Pulmonary artery endothelial cell (primary cell): ENCODE results near the gene PALM2AKAP2. TPM values are rescaled to one million over a fixed set of nuclear protein-coding genes. Genes with fewer than 3 reads are reported as not detected.

Experiments
- DNase-seq: peaks from one replicate; pipeline ENCODE4 v3.0.0-alpha.2; 2011; ENCODE audit warnings: low read depth, low spot score
- total RNA-seq: library from RNA; depleted of rRNA; stranded (reverse); fragments of >200 nt; gene quantifications from 2 replicates; pipeline ENCODE4 v1.2.3, GENCODE V29; 2014

Gene PALM2AKAP2
- under 0.01 and 0.46 TPM in 2 replicates for total RNA-seq

DNA sequence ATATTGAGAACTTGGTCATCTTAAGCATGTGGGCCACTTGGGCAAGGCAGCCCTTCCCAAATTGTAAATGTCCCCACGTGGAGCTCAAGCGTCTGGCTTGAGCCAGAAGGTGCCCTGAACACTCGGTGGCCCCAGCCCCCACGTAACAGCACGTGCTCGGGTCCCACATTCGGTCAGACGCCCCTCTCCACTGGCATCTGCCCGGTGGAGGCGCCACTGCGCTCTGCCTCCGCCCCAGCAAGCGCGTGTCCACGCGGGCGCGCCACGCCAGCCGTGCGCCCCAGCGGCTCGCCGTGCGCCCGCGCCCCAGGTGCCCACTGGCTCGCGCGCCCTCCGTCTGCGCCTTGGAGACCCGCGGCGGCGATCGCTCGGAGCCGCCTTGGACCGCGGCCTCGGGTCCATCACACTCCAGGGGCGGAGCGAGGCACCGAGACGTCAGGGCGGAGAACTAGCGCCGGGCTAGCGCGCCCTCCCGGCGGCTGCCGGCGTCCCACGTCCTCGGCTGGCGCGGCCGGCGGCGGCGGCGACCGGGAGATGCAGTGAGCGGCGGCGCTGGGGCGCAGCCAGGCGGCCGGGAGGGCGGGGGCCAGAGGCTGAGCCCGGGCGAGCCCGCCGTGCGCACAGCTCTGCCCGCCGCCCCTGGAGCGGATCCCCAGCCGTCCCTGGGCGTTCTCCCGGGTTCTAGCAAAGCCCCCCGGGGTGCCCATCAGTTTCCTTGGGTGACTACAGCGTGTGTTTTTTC, at the start of gene PALM2AKAP2:
TSS of gene PALM2AKAP2 (plus strand) at position 488 of the 742 bp plus-strand sequence. CDS start 291 bp downstream, outside the sequence.
- no peak for DNase-seq

- no peak for DNase-seq
Observed at GRCh38 chr9:109730228-109730627, 49.8 kb upstream of the PALM2AKAP2 start.

DNA sequence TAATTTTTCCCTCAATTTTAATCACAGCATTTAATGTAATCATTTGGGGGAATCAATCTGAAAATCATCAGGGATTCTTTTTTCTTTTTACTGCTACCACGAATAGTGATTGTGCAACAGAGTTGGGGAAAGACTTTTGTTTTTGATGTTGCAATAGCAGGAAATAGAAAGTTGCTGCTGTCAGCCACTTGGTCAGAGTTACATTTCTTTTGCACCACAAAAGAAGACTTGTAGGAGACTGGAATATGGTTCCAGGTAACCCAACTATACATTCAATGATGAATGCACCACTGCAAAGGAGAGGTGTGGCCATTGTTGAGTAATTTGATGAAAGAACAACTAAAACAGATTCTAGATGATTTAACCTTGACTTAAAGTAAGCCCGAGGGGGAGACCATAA, 46.3 kb upstream of the PALM2AKAP2 start:
- DNase-seq, result no peak

DNA sequence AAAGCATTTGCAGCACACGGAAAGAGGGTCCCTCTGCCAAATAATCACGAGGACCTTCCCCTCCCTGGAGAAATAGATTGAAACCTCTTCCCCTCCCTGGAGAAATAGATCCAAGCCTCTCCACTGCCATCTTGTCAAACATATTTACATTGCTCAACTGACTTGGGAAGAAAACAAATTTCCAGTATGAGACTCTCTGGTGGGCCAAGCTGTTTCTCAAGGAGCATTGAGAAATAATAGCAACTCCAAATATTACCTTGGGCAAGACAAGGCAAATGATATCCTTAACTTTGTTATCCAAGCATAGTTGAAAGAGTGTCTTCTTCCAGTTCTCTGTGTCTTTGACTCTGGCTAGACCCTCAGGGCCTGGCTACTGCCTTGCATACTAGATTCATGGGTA, 45.2 kb upstream of the PALM2AKAP2 start:
- no peak for DNase-seq

DNA sequence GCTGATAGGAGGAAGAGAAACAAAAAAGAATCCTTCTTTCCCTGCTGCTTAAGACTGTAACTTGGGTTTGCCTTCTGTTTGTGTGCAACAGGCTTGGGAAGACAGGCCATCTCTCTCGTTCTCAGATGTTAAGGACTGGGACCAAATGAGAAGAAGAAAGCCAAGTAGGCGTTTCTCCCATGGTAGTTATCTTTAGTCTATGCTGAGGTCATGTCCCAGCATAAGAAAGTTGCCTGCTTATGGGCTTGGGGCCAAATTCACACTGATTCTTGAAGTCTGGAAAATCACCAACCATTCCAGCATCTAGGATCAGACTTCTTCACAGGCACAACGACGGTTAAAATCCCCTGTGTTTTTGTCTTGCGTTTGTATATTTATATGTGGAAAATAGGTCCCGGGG, 44.2 kb upstream of the PALM2AKAP2 start:
- DNase-seq, result no peak

DNA sequence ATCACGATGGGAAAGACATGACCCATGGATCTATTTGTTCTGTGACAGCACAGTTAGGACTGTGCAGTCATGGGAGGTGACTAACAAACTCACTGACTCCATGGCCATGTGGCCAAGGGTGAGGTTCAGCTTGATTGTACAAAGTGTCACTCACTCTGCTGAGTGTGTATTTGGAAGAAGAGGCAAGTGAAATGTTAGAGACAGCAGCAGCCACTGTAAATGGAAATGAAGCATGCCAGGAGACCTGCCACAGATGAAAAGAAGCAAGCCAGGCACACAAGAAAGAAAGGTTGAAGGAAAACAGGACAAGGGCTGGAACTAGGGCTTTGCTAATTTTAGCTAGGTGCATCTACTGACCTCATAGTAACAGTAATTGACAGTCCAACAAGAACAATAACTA, 42.7 kb upstream of the PALM2AKAP2 start:
- DNase-seq, result no peak

DNA sequence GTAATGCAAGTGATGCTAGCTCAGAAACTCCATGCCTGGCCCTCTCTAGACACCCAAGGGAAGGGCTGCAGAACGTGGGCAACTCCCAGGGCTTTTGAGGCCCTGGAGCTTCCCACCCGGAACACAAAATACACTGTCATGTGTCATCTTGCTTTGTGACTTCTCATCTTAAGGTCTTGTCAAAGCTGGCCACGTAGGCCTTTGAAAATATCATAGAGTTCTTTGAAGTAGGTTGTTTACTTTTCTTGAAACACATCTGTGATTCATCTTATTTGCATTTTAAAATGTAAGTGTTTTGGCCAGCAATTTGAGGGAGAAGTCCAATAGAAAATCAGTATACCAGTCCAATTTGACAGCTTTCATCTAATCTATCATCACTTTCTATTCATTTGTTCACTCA, 40.2 kb upstream of the PALM2AKAP2 start:
- DNase-seq, result no peak

DNA sequence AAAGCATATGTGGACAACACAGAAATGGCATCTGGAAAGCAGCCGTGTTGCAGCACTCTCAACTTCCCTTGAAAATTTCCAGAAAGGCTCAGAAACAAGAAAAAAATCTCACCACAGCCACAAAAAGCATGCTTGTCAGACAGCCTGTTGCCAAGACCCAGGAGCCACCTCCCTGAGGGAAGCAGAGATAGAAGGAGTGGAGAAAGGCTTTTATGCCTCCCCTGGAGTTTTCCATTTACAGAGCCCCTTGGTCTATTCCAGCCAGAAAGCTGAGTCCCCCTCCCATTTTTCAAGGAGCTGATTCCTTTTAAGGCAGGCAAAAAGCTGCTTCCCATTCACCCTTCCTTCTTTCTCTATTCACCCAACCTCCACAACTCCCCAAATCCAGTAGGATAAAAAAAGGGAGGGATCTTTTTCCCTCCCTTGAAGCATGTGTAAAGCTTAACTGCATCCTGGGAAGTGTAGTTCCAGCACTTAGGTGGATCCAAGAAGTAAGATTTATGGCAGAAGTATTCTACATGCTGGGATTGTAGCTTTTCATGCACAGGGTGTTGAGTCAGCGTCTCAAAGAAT, 37.1 kb upstream of the PALM2AKAP2 start:
- DNase-seq, result no peak

- DNase-seq, result no peak
Observed at GRCh38 chr9:109743696-109744095, 36.3 kb upstream of the PALM2AKAP2 start.

DNA sequence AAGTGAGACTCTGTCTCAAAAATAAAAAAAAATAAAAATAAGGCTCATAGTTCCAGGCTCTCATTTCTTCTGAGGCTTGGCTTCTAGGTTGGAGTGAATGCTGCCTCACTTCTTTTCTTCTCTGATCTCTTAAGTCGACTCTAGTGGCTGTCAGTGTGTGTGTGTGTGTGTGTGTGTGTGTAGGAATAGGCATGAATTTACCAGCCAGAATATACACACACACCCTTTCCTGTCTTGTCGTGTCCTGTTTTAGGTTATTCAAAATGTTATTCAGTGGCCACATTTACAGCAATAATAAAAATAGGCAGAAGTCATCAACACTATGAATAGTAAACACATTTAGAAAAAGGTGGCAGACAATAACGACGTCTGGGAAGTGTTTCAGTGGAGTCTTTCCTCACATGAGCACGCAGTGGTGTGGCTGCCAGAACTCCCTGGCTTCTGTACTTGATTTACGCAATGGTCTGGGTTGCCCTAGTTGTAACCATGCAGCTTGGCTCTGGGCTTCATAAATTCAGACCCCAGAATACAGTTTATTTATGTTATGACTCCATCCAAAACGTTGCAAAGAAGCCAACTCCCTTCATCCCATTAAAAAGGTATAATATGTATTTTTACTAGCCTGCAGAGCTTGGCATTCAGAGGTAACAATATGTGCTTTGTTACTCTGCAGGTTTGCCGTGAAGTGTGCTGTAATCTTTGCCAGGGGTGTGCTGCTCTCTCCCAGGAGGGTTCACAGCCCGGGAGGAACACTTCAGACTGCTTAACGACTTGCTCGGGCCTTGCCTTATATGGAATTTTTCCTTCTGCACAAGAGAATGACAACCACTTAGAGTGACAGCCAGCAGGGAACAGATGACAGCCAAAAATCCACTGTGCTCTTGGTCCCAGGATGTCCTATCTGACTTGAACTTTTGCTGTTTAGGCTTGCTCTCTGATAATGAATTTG, 34.4 kb upstream of the PALM2AKAP2 start:
- no peak for DNase-seq

- DNase-seq, result no peak
Observed at GRCh38 chr9:109751253-109751652, 28.7 kb upstream of the PALM2AKAP2 start.

DNA sequence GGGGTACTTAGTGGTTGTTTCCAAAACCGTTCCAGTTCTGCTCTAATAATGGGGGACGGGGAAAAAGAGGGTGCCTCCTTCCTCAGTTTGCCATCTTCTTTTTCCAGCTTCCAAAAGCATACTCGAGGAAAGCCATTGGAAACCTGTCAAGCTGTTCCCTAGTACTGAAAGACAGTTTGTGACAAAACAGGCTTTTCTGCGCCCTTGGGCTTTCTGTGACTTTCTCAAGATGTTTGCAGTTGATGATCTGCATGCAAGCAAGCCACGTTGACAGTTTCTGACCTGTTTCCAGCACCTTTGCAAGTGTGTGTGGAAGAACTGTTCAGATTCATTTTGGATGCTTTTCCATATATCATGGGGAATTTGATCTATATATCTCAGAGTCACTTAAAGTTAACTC, 26.7 kb upstream of the PALM2AKAP2 start:
- DNase-seq, result no peak

DNA sequence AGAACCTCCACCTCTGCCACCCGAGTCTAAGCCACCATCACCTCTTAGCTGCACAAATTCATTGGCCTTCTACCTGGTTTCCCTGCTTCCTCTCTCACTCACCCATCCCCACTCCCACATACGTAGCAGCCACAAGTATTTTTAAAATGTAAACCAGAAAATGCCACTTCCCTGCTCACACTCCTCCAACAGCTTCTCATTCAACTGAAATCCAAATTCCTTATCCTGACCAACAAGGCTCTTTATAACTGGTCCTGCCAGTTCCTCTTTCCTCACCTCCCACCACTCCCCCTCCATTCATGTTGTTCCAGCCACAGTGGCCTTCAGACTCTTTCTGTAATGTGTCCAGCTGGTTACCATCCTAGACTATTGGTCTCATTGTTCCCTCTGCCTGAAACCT, 25.0 kb upstream of the PALM2AKAP2 start:
- DNase-seq, result no peak

DNA sequence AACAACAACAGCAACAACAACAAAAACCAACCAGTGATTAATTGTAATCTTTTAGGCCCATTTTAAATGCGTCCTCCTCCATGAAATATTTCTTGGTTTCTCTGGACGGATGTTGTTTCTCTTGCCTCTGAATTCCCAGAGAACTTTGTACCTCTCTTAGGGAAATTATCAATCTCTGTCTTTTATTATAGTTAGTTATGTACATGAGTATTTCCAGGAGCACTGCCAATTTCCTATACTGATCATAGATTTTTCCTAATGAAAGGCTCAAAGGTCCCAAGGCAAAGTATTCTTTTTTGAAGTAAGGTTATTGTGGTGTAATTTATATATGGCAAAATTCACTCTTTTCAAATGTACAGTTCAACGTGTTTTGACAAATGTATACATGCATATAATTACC, 20.4 kb upstream of the PALM2AKAP2 start:
- DNase-seq, result no peak

- DNase-seq, result no peak
Observed at GRCh38 chr9:109765278-109765677, 14.7 kb upstream of the PALM2AKAP2 start.

DNA sequence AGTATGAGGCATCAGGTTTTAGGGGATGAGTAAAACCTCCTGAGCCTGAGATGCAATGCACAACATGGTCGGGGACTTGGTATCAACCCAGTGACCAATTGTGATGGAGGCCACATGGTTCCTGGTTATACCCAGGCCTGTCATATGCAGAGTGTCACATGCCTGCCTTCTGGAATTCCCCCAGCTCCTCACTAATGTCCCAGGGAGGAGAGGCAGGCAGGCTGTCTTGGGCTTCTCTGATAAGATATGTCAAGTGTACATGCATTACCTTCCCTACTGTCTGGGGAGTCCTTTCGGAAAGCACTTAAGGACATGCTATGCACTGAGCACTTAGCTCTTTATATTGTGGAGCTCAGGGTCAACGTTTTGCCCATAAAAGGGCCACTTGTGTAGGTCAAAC, 14.2 kb upstream of the PALM2AKAP2 start:
- no peak for DNase-seq

DNA sequence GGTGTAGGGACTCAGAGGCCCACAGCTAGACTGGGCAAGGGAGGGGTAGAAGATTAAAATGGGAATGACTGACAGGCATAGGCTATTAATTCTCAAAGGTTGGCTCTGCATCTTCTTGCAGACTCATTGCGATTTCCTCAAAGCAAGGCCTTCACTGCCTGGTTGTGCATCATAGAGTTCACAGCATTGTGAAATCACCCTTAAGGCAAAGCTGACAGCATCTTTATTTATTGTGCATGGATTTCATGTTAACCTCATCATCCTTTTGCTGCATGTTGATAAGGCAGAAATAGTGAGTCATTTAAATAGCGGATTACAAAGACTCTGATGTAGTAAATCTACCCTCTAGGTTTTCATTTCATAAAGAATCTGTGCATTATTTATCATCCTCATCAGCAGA, 13.6 kb upstream of the PALM2AKAP2 start:
- no peak for DNase-seq

DNA sequence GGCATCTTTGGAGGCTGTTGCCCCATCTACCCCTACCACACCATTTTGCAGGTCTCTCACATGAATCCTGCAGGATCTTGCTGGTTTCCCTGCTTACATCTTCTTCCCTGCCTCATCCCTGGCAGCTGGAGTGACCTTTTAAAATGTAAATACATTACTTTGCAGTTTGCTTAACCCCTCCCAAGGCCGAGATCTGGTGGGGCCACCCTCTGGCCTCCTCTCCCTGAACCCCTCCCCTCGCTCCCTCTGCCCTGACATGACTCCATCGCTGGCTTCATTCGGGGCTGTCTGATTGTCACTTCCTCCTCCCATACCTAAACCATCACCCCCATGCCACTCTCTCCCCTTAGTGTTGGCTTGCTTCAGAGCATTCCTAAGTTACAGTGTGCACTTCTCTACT, 12.6 kb upstream of the PALM2AKAP2 start:
- DNase-seq, result no peak

DNA sequence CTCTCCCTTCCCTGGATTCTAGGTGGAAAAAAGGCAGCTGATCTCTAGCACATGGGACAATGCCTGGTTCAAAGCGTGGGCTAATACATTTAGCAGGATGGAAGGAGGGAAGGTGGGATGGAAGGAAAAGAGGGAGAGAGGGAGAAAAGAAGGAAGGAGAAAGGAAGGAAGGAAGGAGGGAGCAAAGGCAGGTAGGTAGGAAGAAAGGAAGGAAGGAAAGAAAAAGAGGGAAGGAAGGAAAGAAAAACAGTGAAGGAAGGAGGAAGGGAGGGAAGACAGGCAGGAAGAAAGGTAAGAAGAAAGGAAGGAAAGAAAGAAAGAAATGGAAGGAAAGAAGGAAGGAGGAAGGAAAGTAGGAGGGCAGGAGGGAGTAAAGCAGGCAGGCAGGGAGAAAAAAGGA, 12.2 kb upstream of the PALM2AKAP2 start:
- no peak for DNase-seq

- no peak for DNase-seq
Observed at GRCh38 chr9:109769250-109769649, 10.7 kb upstream of the PALM2AKAP2 start.

- DNase-seq, result no peak
Observed at GRCh38 chr9:109770101-109770500, 9.9 kb upstream of the PALM2AKAP2 start.

- no peak for DNase-seq
Observed at GRCh38 chr9:109771087-109771486, 8.9 kb upstream of the PALM2AKAP2 start.
